Transverse colon (tissue), 4 donors: ENCODE data around the gene PABPN1L.

Experiments
- CTCF ChIP-seq, 5 experiments: fragments of 200-600 bp in 3 of 5; fragments of 450-650 bp in 2 of 5; sonication (generic) in 3 of 5; IDR thresholded peaks; 1 replicate in 2 of 5; 2 replicates in 3 of 5; pipeline ENCODE4 v1.5.1; 2016 to 2017; ENCODE audit warnings: antibody characterized with exemption in 5 of 5, inconsistent platforms in 3 of 5, mild to moderate bottlenecking in 2 of 5, moderate library complexity in 1 of 5
- EP300 ChIP-seq: sonication (generic); formaldehyde crosslinking; IDR thresholded peaks from one replicate; pipeline ENCODE4 v1.6.1; 2017; ENCODE audit warnings: antibody characterized with exemption, low read depth
- POLR2A ChIP-seq: fragments of 450-650 bp; IDR thresholded peaks from one replicate; pipeline ENCODE4 v1.6.1; 2016; ENCODE audit warnings: antibody characterized with exemption, mild to moderate bottlenecking, moderate library complexity
- POLR2AphosphoS5 ChIP-seq, 3 donors: sonication (generic); formaldehyde crosslinking; IDR thresholded peaks; one replicate each; pipeline ENCODE4 v1.6.1; 2016; ENCODE audit warnings: antibody characterized with exemption in 3 of 3

- TF ChIP-seq CTCF (IDR thresholded peaks at IDR 0.05) = no peak
- no peak for TF ChIP-seq POLR2A
- TF ChIP-seq EP300 = no peak
- TF ChIP-seq POLR2AphosphoS5 (IDR thresholded peaks at IDR 0.05) = no peak
These were observed 10.2 kb downstream of the PABPN1L start for GRCh38 chr16:88856122-88856827.
